K562 (cell line): Measurements from ENCODE around the gene ASCC2. TPM values are rescaled to one million over a fixed set of nuclear protein-coding genes. Genes with fewer than 3 reads are reported as not detected.

Experiments
- ATAC-seq: fragments of 200-7000 bp; cut with Tn5 transposase; 3 replicates; pipeline ENCODE4 v1.9.1; 2020; ENCODE audit warnings: moderate library complexity
- BruUV-seq: library from RNA; stranded (reverse); fragments of 400-500 nt; replicated peaks from 2 replicates; lab custom pipeline; 2021; lab: Mats Ljungman, UMichigan
- CTCF ChIA-PET: fragments of 300-600 bp; formaldehyde crosslinking; extraction: SDS; loops from one replicate; lab custom pipeline; 2021; ENCODE audit warnings: low intra/inter-chr PET ratio; lab: Yijun Ruan, JAX
- POLR2A ChIA-PET: fragments of 300-600, 350-650 bp; sonication (Branson Sonifier 250); formaldehyde crosslinking; extraction: SDS; loops from one replicate; lab custom pipeline; 2021; ENCODE audit warnings: antibody characterized with exemption, inconsistent platforms; lab: Yijun Ruan, JAX
- DNase-seq, 4 experiments: peaks; one replicate each; pipeline versions ENCODE4 v3.0.0 to v3.0.0-alpha.2; 2011 to 2018; ENCODE audit warnings: low spot score in 3 of 4, mixed read lengths in 3 of 4; ENCODE audit errors: extremely low read depth in 1 of 4
- FAIRE-seq: peaks from 2 replicates; lab custom pipeline; 2011; peaks lifted over from hg19 to GRCh38; lab: Jason Lieb, UNC
- H2AFZ ChIP-seq: 2 replicates; pipeline ENCODE4 v1.6.0; 2011; ENCODE audit warnings: low read depth, low read length, control low read depth, inconsistent platforms
- H3K27ac ChIP-seq: fragments of 200-600 bp; 3 replicates; pipeline ENCODE4 v1.8.0; 2011; ENCODE audit warnings: low read depth, mild to moderate bottlenecking, control low read depth, inconsistent platforms, low read length, moderate library complexity, mixed read lengths; ENCODE audit errors: extremely low read depth
- H3K27me3 ChIP-seq, 2 experiments: fragments of 300-600 bp in 1 of 2; 2 replicates in 1 of 2; 3 replicates in 1 of 2; pipeline versions ENCODE4 v1.6.0 to v1.8.0; 2011; ENCODE audit warnings: inconsistent platforms in 2 of 2, low read length in 2 of 2, mild to moderate bottlenecking in 1 of 2, mixed read lengths in 1 of 2, moderate library complexity in 1 of 2; ENCODE audit not compliant: control insufficient read depth in 2 of 2, insufficient read depth in 2 of 2
- H3K36me3 ChIP-seq: fragments of 300-600 bp; 3 replicates; pipeline ENCODE4 v1.8.0; 2011; ENCODE audit warnings: mild to moderate bottlenecking, low read length, inconsistent platforms; ENCODE audit not compliant: control insufficient read depth, insufficient read depth
- H3K4me1 ChIP-seq, 2 experiments: fragments of 200-600 bp in 1 of 2; replicated peaks in 1 of 2; 2 replicates in 1 of 2; 3 replicates in 1 of 2; pipeline versions ENCODE4 v1.5.1 to v1.8.0; 2011; ENCODE audit warnings: inconsistent platforms in 2 of 2, low read length in 2 of 2, mild to moderate bottlenecking in 1 of 2, mixed read lengths in 1 of 2, moderate library complexity in 1 of 2; ENCODE audit not compliant: control insufficient read depth in 2 of 2, insufficient read depth in 2 of 2
- H3K4me2 ChIP-seq: 2 replicates; pipeline ENCODE4 v1.6.1; 2011; ENCODE audit warnings: low read length, control low read depth, inconsistent platforms, mixed read lengths; ENCODE audit not compliant: insufficient read depth
- H3K4me3 ChIP-seq: fragments of 200-600 bp; sonication (generic), shearing (Covaris generic); 2 replicates; pipeline ENCODE4 v1.5.1; 2016; ENCODE audit warnings: control low read depth, inconsistent platforms
- H3K79me2 ChIP-seq: fragments of 200-600 bp; 3 replicates; pipeline ENCODE4 v1.8.0; 2011; ENCODE audit warnings: low read length, inconsistent platforms; ENCODE audit not compliant: control insufficient read depth, insufficient read depth
- H3K9ac ChIP-seq, 2 experiments: 2 replicates each; pipeline versions ENCODE4 v1.6.0 to v1.6.1; 2011; ENCODE audit warnings: low read depth in 2 of 2, low read length in 2 of 2, control low read depth in 1 of 2, inconsistent platforms in 1 of 2, mild to moderate bottlenecking in 1 of 2, mixed read lengths in 1 of 2; ENCODE audit not compliant: insufficient read depth in 1 of 2
- H3K9me1 ChIP-seq: one replicate; pipeline ENCODE4 v1.6.0; 2011; ENCODE audit warnings: inconsistent platforms, mild to moderate bottlenecking, low read length, moderate library complexity; ENCODE audit not compliant: control insufficient read depth, insufficient read depth
- H3K9me3 ChIP-seq: replicated peaks from 2 replicates; pipeline ENCODE4 v1.5.1; 2011; ENCODE audit warnings: low read depth, low read length, inconsistent platforms; ENCODE audit not compliant: control insufficient read depth, insufficient read depth
- H4K20me1 ChIP-seq: replicated peaks from 2 replicates; pipeline ENCODE4 v1.6.1; 2011; ENCODE audit warnings: low read length, inconsistent platforms, mixed read lengths; ENCODE audit not compliant: control insufficient read depth, insufficient read depth
- ATF1 ChIP-seq, 2 experiments: fragments of 450-650 bp in 1 of 2; IDR thresholded peaks; 2 replicates each; pipeline ENCODE4 v1.6.1; 2016; ENCODE audit warnings: missing compliant biosample characterization in 1 of 2, missing genetic modification characterization in 1 of 2
- C11orf30 ChIP-seq: fragments of 450-650 bp; IDR thresholded peaks from 2 replicates; pipeline ENCODE4 v1.6.1; 2016; ENCODE audit warnings: low read depth, mild to moderate bottlenecking
- JUND ChIP-seq, 2 experiments: IDR thresholded peaks; 2 replicates in 1 of 2; 3 replicates in 1 of 2; pipeline ENCODE4 v1.6.1; 2011; ENCODE audit warnings: borderline replicate concordance in 2 of 2, low read depth in 2 of 2, low read length in 2 of 2, improper control_type of control experiment in 1 of 2, missing biosample characterization in 1 of 2, missing genetic modification characterization in 1 of 2, missing genetic modification reagents in 1 of 2
- MAFF ChIP-seq: IDR thresholded peaks from 2 replicates; pipeline ENCODE4 v1.6.1; 2012; ENCODE audit warnings: low read length, improper control_type of control experiment
- MAFK ChIP-seq: IDR thresholded peaks from 2 replicates; pipeline ENCODE4 v1.6.1; 2011; ENCODE audit warnings: low read length, improper control_type of control experiment
- MTA2 ChIP-seq: fragments of 450-650 bp; IDR thresholded peaks from 2 replicates; pipeline ENCODE4 v1.6.1; 2016; ENCODE audit warnings: low read depth
- NFE2L1 ChIP-seq: fragments of 450-650 bp; IDR thresholded peaks from 2 replicates; pipeline ENCODE4 v1.6.1; 2016; ENCODE audit warnings: missing genetic modification characterization, low read depth, mild to moderate bottlenecking, missing compliant biosample characterization, moderate library complexity, borderline replicate concordance
- NFXL1 ChIP-seq: fragments of 450-650 bp; formaldehyde crosslinking; IDR thresholded peaks from 2 replicates; pipeline ENCODE4 v1.4.0; 2021; ENCODE audit warnings: mild to moderate bottlenecking
- POU5F1 ChIP-seq: fragments of 150-350 bp; IDR thresholded peaks from 2 replicates; pipeline ENCODE4 v1.6.1; 2014; ENCODE audit warnings: borderline replicate concordance, low read length, low read depth, mild to moderate bottlenecking; ENCODE audit not compliant: partially characterized antibody
- SP2 ChIP-seq: IDR thresholded peaks from 2 replicates; pipeline ENCODE4 v1.6.1; 2011; ENCODE audit warnings: mild to moderate bottlenecking, low read depth, low read length, moderate library complexity; ENCODE audit not compliant: poor library complexity, severe bottlenecking; ENCODE audit errors: extremely low read depth
- SRF ChIP-seq, 2 experiments: fragments of 250-450, 450-650 bp in 1 of 2; sonication (Bioruptor Pico) in 1 of 2; sonication (generic) in 1 of 2; formaldehyde crosslinking; IDR thresholded peaks; 2 replicates each; pipeline versions ENCODE4 v1.5.0 to v1.5.1; 2020 to 2022; ENCODE audit warnings: mild to moderate bottlenecking in 1 of 2, missing genetic modification reagents in 1 of 2
- THRAP3 ChIP-seq: fragments of 450-650 bp; IDR thresholded peaks from 2 replicates; pipeline ENCODE4 v1.6.1; 2016; ENCODE audit warnings: mild to moderate bottlenecking, inconsistent platforms, borderline replicate concordance
- YY1 ChIP-seq, 3 experiments: IDR thresholded peaks; 2 replicates each; pipeline ENCODE4 v1.6.1; 2011; ENCODE audit warnings: low read length in 2 of 3, mild to moderate bottlenecking in 2 of 3, moderate library complexity in 2 of 3, borderline replicate concordance in 1 of 3, control low read depth in 1 of 3, low read depth in 1 of 3; ENCODE audit not compliant: insufficient read depth in 3 of 3, insufficient replicate concordance in 2 of 3, control insufficient read depth in 1 of 3, insufficient read length in 1 of 3; ENCODE audit errors: extremely low read depth in 1 of 3
- ZFX ChIP-seq: sonication (generic); formaldehyde crosslinking; IDR thresholded peaks from 2 replicates; pipeline ENCODE4 v1.8.0; 2022; ENCODE audit warnings: mild to moderate bottlenecking, missing genetic modification reagents, moderate library complexity
- ZNF282 ChIP-seq: sonication (generic); formaldehyde crosslinking; IDR thresholded peaks from 2 replicates; pipeline ENCODE4 v1.8.1; 2023; ENCODE audit warnings: missing genetic modification reagents
- WGBS: fragments of 100-300 bp; shearing (Covaris generic); methylation state at CpG from one replicate; pipeline ENCODE4 v1.1.6; 2016; ENCODE audit warnings: low coverage, mixed read lengths; ENCODE audit not compliant: insufficient coverage; ENCODE audit errors: missing lambda C conversion rate; 5-methylcytosine and 5-hydroxymethylcytosine counted together
- in situ Hi-C: fragments of 300-500 bp; cut with MboI; formaldehyde crosslinking; loops from 4 replicates; pipeline ENCODE4 v1.15.0; 2018; ENCODE audit warnings: inconsistent platforms, mixed read lengths
- intact Hi-C: fragments of 100-400 bp; cut with micrococcal nuclease; formaldehyde crosslinking; loops from 2 replicates; pipeline ENCODE4 v1.14.2; 2022
- polyA plus RNA-seq, 8 experiments: library from polyadenylated mRNA; depleted of rRNA in 4 of 8; stranded (reverse) in 5 of 8; unstranded in 3 of 8; fragments of >200 nt; fragmentation: Nextera tagmentation in 2 of 8; fragmentation: Illumina TruSeq in 1 of 8; extraction: Ambion mirVana in 2 of 8; extraction: Trizol in 1 of 8; gene quantifications; 2 replicates each; pipeline versions ENCODE4 v1.2.1 to v1.2.3, GENCODE V29; 2011 to 2014; ENCODE audit warnings: inconsistent platforms in 1 of 8, missing spikeins in 1 of 8
- total RNA-seq, 7 experiments: library from RNA; depleted of rRNA in 6 of 7; stranded (reverse); fragments of >200 nt in 6 of 7; fragmentation: Illumina TruSeq in 2 of 7; extraction: Trizol in 2 of 7; gene quantifications; 2 replicates each; pipeline versions ENCODE4 v1.2.1 to v1.2.3, GENCODE V29; 2011 to 2021; ENCODE audit warnings: low replicate concordance in 1 of 7
- TF ChIP-seq, protein P1 (sequence below): sonication (generic); formaldehyde crosslinking; IDR thresholded peaks from 2 replicates; pipeline ENCODE4 v1.8.1; 2023; ENCODE audit warnings: mild to moderate bottlenecking, missing genetic modification reagents
- TF ChIP-seq, protein P2 (sequence below): fragments of 450-650 bp; formaldehyde crosslinking; conservative IDR thresholded peaks from 2 replicates; pipeline ENCODE4 v1.4.0; 2022; ENCODE audit warnings: mild to moderate bottlenecking, missing genetic modification characterization

Gene ASCC2
- total and polyA plus RNA-seq, 9 of the 15 experiments (the other 6 are each of a cell fraction or from before 2014, with no cell fraction given): 4.0 to 46.7 (median 26.8) TPM

DNA sequence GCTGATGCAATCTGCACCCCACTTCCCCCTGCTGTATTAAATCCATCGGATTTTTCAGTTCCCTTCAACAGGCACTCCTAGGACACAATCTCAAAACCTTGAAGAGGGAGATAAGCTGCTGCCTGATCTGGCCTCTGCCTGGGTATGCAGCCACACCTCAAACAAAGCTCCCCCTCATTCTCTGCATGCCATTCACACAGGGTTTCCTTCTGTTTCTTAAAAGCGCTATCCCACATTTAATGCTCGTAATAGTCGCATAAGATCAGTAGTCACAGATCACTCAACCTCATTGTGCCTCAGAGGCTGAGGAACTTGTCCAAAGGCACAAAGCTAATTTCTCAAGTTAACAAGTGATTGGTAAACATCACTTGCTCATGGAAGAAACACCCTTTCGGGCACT, 36.9 kb downstream of the ASCC2 start (continued):
- TF ChIP-seq, protein P1, sequence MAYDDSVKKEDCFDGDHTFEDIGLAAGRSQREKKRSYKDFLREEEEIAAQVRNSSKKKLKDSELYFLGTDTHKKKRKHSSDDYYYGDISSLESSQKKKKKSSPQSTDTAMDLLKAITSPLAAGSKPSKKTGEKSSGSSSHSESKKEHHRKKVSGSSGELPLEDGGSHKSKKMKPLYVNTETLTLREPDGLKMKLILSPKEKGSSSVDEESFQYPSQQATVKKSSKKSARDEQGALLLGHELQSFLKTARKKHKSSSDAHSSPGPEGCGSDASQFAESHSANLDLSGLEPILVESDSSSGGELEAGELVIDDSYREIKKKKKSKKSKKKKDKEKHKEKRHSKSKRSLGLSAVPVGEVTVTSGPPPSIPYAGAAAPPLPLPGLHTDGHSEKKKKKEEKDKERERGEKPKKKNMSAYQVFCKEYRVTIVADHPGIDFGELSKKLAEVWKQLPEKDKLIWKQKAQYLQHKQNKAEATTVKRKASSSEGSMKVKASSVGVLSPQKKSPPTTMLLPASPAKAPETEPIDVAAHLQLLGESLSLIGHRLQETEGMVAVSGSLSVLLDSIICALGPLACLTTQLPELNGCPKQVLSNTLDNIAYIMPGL (CRISPR knock-in tag): no peak
- TF ChIP-seq NFXL1 (no peak), SRF (CRISPR knock-in tag; IDR thresholded peaks at IDR 0.05) (no peak)
- TF ChIP-seq, protein P2, sequence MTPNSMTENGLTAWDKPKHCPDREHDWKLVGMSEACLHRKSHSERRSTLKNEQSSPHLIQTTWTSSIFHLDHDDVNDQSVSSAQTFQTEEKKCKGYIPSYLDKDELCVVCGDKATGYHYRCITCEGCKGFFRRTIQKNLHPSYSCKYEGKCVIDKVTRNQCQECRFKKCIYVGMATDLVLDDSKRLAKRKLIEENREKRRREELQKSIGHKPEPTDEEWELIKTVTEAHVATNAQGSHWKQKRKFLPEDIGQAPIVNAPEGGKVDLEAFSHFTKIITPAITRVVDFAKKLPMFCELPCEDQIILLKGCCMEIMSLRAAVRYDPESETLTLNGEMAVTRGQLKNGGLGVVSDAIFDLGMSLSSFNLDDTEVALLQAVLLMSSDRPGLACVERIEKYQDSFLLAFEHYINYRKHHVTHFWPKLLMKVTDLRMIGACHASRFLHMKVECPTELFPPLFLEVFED (CRISPR knock-in tag): no peak

DNA sequence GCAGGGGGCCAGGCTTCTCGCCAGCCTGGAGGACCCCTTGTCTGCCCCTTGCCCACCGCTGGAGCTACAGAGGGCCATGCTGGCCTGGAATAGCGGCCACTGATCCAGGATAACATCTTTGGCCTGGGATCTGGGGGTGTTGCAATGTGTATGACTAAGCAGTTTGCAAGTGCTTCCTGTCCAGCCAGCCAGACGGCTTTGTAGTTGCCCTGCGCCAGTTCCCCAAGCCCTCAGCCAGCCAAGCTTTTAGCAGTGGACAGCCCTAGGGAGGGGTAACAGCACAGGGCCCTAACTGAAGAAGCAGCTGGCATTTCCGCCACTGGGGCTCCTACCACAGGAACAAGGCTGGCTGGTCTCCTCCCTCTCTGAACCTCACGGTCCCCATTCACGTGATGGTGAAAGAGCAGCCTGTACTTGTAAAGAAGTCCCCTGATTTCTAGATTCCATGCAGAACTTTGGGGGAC, 38.8 kb downstream of the ASCC2 start:
- Histone ChIP-seq H2AFZ (peak overlapping the region; percentile 75), H3K9ac (peak overlapping the region; percentile 56 to 85), H3K79me2 (no peaks in the 10 kb centered on the region), H3K27me3 (no peaks in the 10 kb centered on the region), H3K4me2 (peak overlapping the region; percentile 40), H3K36me3 (peaks cover 56% of the 10 kb centered on the region), H3K9me1 (no peaks in the 10 kb centered on the region), H4K20me1 (no peaks in the 10 kb centered on the region), H3K9me3 (no peaks in the 10 kb centered on the region), H3K27ac (peak overlapping the region; percentile 73), H3K4me1 (peaks cover 20 to 29% of the 10 kb centered on the region in 2 experiments), H3K4me3 (no peak overlapping the region)
- ChIA-PET POLR2A (interaction anchor here (0.5 to 1.7 kb wide), 5 partner anchors 11 to 251 kb away, joined by 3 to 4 read pairs (median 4); no protein-coding TSS in a partner anchor), CTCF (no interaction called here)
- intact Hi-C loops (no loop called here), in situ Hi-C loops (no loop called here)
- FAIRE-seq (peak; percentile 97), ATAC-seq (peak; percentile 96), DNase-seq (peak; percentile 72 to 84 (median 78))
- BruUV-seq: no TSS peak
- 4% methylated on average over 7 of the region's 8 CpGs for WGBS
- peak; percentile 18; the same call in 1 of the 2 replicates for TF ChIP-seq MTA2
- TF ChIP-seq ATF1 (CRISPR knock-in tag; IDR thresholded peaks at IDR 0.05): no peak
- TF ChIP-seq ATF1 (tag; IDR thresholded peaks at IDR 0.05): 0 out of 2 replicates have a peak, but pooled peaks have one; percentile 15
- TF ChIP-seq NFE2L1 (tag): peak; percentile 84
- TF ChIP-seq THRAP3: no peak
- no peak for TF ChIP-seq YY1 (IDR thresholded peaks at IDR 0.05; ENCODE audit: borderline replicate concordance in 1 of 3, control insufficient read depth in 1 of 3, extremely low read depth in 1 of 3, insufficient read depth in 3 of 3, insufficient read length in 1 of 3, insufficient replicate concordance in 2 of 3, low read depth in 1 of 3, low read length in 2 of 3)
- TF ChIP-seq MAFK: peak; percentile 89
- peak; percentile 82 for TF ChIP-seq JUND (IDR thresholded peaks at IDR 0.05; ENCODE audit: borderline replicate concordance, low read depth, low read length)
- TF ChIP-seq JUND (tag; IDR thresholded peaks at IDR 0.05; ENCODE audit: borderline replicate concordance, low read depth, low read length): peak; percentile 70; the same call in 1 of the 3 replicates
- no peak for TF ChIP-seq ZNF282 (CRISPR knock-in tag)
- peak; percentile 27; the same call in 1 of the 2 replicates for TF ChIP-seq ZFX
- TF ChIP-seq MAFF: peak; percentile 88
- TF ChIP-seq SP2: no peak
- no peak for TF ChIP-seq POU5F1
- TF ChIP-seq C11orf30: peak; percentile 96
